GM12878 (cell line): ENCODE measurements around the gene CCNL1. TPM values are rescaled to one million over a fixed set of nuclear protein-coding genes. Genes with fewer than 3 reads are reported as not detected.

Experiments used
- ATF2 ChIP-seq: IDR thresholded peaks from 2 replicates; pipeline ENCODE4 v1.6.1; 2012; ENCODE audit warnings: low read length, inconsistent platforms
- BCL3 ChIP-seq: IDR thresholded peaks from 2 replicates; pipeline ENCODE4 v1.6.1; 2011; ENCODE audit warnings: borderline replicate concordance, low read depth, mild to moderate bottlenecking, moderate library complexity, low read length; ENCODE audit not compliant: insufficient read depth, poor library complexity, severe bottlenecking
- CEBPZ ChIP-seq: fragments of 150-350 bp; IDR thresholded peaks from 2 replicates; pipeline ENCODE4 v1.6.1; 2016; ENCODE audit warnings: low read depth, low read length
- CTCF ChIP-seq, 3 experiments: IDR thresholded peaks in 2 of 3; conservative IDR thresholded peaks in 1 of 3; 2 replicates each; pipeline ENCODE4 v1.5.1; 2011; ENCODE audit warnings: low read depth in 3 of 3, low read length in 3 of 3, mild to moderate bottlenecking in 3 of 3, control low read depth in 2 of 3, moderate library complexity in 2 of 3, inconsistent platforms in 1 of 3, mixed read lengths in 1 of 3; ENCODE audit not compliant: control insufficient read depth in 2 of 3, insufficient read depth in 1 of 3; ENCODE audit errors: extremely low read depth in 1 of 3
- E2F8 ChIP-seq: fragments of 450-650 bp; IDR thresholded peaks from 2 replicates; pipeline ENCODE4 v1.6.1; 2018; ENCODE audit warnings: mild to moderate bottlenecking, low read depth, moderate library complexity; ENCODE audit not compliant: partially characterized antibody
- EZH2 ChIP-seq: IDR thresholded peaks from 2 replicates; pipeline ENCODE4 v1.6.1; 2012; ENCODE audit warnings: low read depth, mild to moderate bottlenecking, control low read depth, inconsistent platforms, low read length, borderline replicate concordance; ENCODE audit not compliant: control insufficient read depth
- GATAD2B ChIP-seq: fragments of 450-650 bp; conservative IDR thresholded peaks from 2 replicates; pipeline ENCODE4 v1.6.1; 2017; ENCODE audit warnings: low read depth, mild to moderate bottlenecking, moderate library complexity
- HCFC1 ChIP-seq: fragments of 150-350 bp; IDR thresholded peaks from 2 replicates; pipeline ENCODE4 v1.6.1; 2014; ENCODE audit warnings: low read length
- IRF4 ChIP-seq: IDR thresholded peaks from 2 replicates; pipeline ENCODE4 v1.6.1; 2011; ENCODE audit warnings: low read depth, low read length
- MTA3 ChIP-seq: IDR thresholded peaks from 2 replicates; pipeline ENCODE4 v1.6.1; 2012; ENCODE audit warnings: low read length, inconsistent platforms, borderline replicate concordance
- NR2C1 ChIP-seq: fragments of 450-650 bp; IDR thresholded peaks from 2 replicates; pipeline ENCODE4 v1.6.1; 2017; ENCODE audit warnings: antibody characterized with exemption, mild to moderate bottlenecking, moderate library complexity
- SMAD1 ChIP-seq: fragments of 450-650 bp; IDR thresholded peaks from 2 replicates; pipeline ENCODE4 v1.6.1; 2018; ENCODE audit warnings: mild to moderate bottlenecking, low read depth; ENCODE audit not compliant: partially characterized antibody
- SREBF2 ChIP-seq: IDR thresholded peaks from 2 replicates; pipeline ENCODE4 v1.6.1; 2012; ENCODE audit warnings: mild to moderate bottlenecking, low read length
- STAT3 ChIP-seq: IDR thresholded peaks from 2 replicates; pipeline ENCODE4 v1.6.1; 2011; ENCODE audit warnings: low read depth, low read length, improper control_type of control experiment
- SUZ12 ChIP-seq: fragments of 200-600 bp; sonication (generic); IDR thresholded peaks from one replicate; pipeline ENCODE4 v1.6.1; 2018; ENCODE audit warnings: antibody characterized with exemption, mild to moderate bottlenecking; ENCODE audit not compliant: unreplicated experiment
- USF2 ChIP-seq: IDR thresholded peaks from 2 replicates; pipeline ENCODE4 v1.6.1; 2011; ENCODE audit warnings: low read depth, low read length, improper control_type of control experiment, borderline replicate concordance
- polyA plus RNA-seq, 11 experiments: library from polyadenylated mRNA; depleted of rRNA in 4 of 11; unstranded in 6 of 11; stranded (reverse) in 5 of 11; fragments of >200 nt; fragmentation: Nextera tagmentation in 4 of 11; fragmentation: Illumina TruSeq in 1 of 11; extraction: Ambion mirVana in 4 of 11; extraction: Trizol in 1 of 11; gene quantifications; 1 replicate in 1 of 11; 2 replicates in 10 of 11; pipeline versions ENCODE4 v1.2.1 to v1.2.3, GENCODE V29; 2011 to 2016; ENCODE audit warnings: inconsistent platforms in 2 of 11, missing spikeins in 2 of 11, low read depth in 1 of 11
- total RNA-seq, 4 experiments: library from RNA; depleted of rRNA in 3 of 4; stranded (reverse); fragments of >200 nt in 3 of 4; fragmentation: Illumina TruSeq in 1 of 4; extraction: Trizol in 1 of 4; gene quantifications; 2 replicates each; pipeline versions ENCODE4 v1.2.1 to v1.2.3, GENCODE V29; 2013 to 2021

CCNL1 gene
- total and polyA plus RNA-seq, 10 of the 15 experiments (the other 5 are each of a cell fraction or from before 2014, with no cell fraction given) = 22.2 to 174 (median 115) TPM

GRCh38 chr3:157174649-157175498 lies 14.9 kb upstream of the CCNL1 start (continued):
- TF ChIP-seq E2F8 (peak; percentile 49), MTA3 (peak; percentile 88; the same call in 1 of the 2 replicates), SREBF2 (no peak), BCL3 (peak; percentile 37), GATAD2B (peak; percentile 81; the same call in 1 of the 2 replicates), USF2 (no peak), EZH2 (no peak), ATF2 (peak; percentile 92), SUZ12 (no peak), IRF4 (peak; percentile 37), CEBPZ (no peak), HCFC1 (peak; percentile 69), NR2C1 (peak; percentile 46), SMAD1 (peak; percentile 78), CTCF (IDR thresholded peaks at IDR 0.05 in 2 of 3, conservative IDR thresholded peaks at IDR 0.05 in 1 of 3; ENCODE audit: control insufficient read depth in 2 of 3, extremely low read depth in 1 of 3, insufficient read depth in 1 of 3, low read depth in 3 of 3, low read length in 3 of 3) (no peak), STAT3 (peak; percentile 98)
